Fibroblast of mammary gland (primary cell): ENCODE data around the gene TCF7L2.

ENCODE experiments used
- DNase-seq: peaks from one replicate; pipeline ENCODE4 v3.0.0-alpha.2; 2010; ENCODE audit warnings: low read depth
- H3K4me3 ChIP-seq: 2 replicates; pipeline ENCODE4 v1.5.1; 2011; ENCODE audit warnings: low read depth, mild to moderate bottlenecking, low read length, moderate library complexity; ENCODE audit not compliant: control insufficient read depth
- TF ChIP-seq, protein P1 (sequence below): conservative IDR thresholded peaks from 2 replicates; pipeline ENCODE4 v1.5.1; 2011; ENCODE audit warnings: low read depth, low read length, inconsistent platforms; ENCODE audit not compliant: control insufficient read depth, insufficient read depth

Gene TCF7L2

DNA sequence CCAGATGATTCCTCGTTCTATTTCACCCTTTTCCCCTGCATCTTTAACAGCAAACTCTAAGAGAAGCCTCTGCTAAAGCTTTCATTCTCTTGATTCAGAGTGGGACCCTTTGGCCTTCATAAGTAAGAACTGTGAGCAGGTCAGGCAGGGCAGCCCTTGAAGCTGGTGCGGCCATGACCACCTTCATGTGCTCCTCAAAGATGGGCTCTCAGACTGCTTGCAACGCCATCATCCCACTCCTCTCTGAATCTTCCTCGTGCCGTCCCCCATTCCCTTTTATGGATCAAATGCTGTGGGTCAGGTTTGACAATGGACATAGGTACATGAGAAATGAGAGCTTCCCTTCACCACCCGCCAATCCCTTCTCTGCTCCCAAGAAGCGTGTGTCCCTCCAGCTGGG, 207.4 kb downstream of the TCF7L2 start:
- DNase-seq = no peak
- TF ChIP-seq, protein P1, sequence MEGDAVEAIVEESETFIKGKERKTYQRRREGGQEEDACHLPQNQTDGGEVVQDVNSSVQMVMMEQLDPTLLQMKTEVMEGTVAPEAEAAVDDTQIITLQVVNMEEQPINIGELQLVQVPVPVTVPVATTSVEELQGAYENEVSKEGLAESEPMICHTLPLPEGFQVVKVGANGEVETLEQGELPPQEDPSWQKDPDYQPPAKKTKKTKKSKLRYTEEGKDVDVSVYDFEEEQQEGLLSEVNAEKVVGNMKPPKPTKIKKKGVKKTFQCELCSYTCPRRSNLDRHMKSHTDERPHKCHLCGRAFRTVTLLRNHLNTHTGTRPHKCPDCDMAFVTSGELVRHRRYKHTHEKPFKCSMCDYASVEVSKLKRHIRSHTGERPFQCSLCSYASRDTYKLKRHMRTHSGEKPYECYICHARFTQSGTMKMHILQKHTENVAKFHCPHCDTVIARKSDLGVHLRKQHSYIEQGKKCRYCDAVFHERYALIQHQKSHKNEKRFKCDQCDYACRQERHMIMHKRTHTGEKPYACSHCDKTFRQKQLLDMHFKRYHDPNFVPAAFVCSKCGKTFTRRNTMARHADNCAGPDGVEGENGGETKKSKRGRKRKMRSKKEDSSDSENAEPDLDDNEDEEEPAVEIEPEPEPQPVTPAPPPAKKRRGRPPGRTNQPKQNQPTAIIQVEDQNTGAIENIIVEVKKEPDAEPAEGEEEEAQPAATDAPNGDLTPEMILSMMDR = no peak

DNA sequence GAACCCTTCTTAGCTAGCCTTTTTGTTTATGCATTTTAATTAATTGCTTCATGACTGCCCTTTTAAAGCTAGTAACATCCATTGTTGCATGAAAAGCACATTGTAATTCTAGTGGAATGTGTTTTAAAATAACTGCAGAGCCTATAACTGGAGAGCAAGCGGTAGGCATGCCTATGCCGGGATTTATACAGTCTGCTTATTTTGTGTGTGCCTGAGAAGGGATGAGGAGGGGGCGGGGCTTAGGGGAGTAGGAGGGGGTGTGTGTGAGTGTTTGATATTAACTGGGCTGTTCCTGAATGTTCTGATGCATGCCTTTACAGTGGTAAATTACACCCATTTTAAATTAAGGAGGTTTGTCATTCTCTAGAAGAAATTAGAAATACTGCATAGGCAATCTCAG, 208.1 kb downstream of the TCF7L2 start:
- H3K4me3 ChIP-seq = no peak overlapping the region
- DNase-seq = no peak
- TF ChIP-seq, protein P1 = no peak

More for the DNA sequence above, 207.4 kb downstream of the TCF7L2 start:
- H3K4me3 ChIP-seq = no peak overlapping the region

DNA sequence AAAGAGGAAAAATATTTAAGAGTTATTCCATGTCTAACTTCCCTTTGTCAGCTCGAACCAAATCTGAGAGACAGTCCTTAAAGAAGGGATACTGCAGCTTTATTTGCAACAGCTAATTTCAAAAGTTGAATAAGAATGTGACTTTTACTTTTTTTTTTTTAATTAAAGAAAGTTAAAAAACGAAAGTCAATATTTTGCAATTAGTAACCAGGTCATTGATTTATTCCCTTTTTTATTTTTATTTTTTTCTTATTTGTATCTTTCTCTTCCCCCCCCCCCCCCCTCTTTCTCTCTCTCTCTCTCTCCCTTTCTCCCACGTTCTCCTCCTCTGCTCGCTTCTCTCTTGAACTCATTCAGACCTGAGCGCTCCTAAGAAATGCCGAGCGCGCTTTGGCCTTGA, 209.5 kb downstream of the TCF7L2 start:
- TF ChIP-seq, protein P1 = no peak
- no peak overlapping the region for H3K4me3 ChIP-seq
- DNase-seq = no peak

DNA sequence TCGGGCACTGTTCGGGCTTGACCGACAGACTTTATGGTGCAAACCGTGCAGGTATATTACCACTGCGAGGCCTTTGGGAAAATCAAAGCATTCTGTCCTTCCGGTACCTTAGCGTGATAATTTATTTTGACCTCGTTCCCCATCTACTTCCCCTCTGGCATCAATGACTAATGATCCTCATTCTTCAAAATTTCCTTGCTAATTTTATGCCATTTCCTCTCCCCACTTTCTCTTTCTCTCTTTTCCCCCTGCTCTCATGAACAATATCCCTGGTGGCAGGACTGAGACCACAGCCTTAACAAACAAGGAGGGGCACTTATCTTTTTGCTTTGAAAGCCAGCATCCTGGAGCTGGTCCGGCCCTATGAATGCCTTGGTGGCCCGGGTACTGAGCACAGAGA, 210.6 kb downstream of the TCF7L2 start:
- no peak for DNase-seq
- TF ChIP-seq, protein P1 = no peak
- H3K4me3 ChIP-seq = no peak overlapping the region

DNA sequence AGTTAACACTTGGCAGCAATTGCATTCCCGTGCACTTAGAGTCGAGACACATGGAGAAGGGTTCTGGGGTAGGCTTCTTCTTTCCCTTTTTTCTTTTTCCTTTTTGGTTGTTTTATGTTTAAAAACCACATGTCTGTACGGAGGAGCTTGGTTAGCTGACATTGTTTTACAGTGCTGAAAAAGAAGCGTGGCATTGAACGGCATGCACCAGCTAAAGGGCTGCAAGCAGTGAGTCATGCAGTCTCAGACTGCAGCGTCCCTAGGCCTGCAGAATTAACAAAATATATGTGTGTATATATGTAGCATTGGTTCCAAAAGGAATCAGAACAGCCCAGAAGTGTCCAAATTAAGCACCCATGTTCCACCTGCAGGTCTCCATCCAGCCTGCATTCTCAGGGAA, 211.0 kb downstream of the TCF7L2 start:
- DNase-seq = no peak
- no peak overlapping the region for H3K4me3 ChIP-seq
- TF ChIP-seq, protein P1 = no peak

DNA sequence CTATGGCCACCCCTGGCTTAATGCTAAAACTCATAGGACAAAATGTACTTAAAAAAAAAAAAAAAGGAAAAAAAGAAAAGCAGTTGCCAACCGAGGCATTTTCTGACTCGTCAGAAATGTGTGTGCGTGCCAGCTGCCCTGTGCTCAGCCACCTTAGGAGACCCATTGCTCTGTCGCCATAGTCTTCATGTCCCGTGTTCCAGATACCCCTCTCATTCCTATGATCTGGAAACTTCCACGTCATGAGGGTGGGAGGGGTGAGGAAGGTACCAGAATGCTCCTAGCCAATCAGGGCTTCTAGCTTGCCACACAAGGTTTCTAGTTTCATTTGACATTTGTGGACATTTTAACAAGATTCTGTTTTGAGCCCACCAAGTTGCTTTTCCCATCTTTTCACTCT, 212.9 kb downstream of the TCF7L2 start:
- no peak for DNase-seq
- no peak overlapping the region for H3K4me3 ChIP-seq
- TF ChIP-seq, protein P1 = no peak

DNA sequence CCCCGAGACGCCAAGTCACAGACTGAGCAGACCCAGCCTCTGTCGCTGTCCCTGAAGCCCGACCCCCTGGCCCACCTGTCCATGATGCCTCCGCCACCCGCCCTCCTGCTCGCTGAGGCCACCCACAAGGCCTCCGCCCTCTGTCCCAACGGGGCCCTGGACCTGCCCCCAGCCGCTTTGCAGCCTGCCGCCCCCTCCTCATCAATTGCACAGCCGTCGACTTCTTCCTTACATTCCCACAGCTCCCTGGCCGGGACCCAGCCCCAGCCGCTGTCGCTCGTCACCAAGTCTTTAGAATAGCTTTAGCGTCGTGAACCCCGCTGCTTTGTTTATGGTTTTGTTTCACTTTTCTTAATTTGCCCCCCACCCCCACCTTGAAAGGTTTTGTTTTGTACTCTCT, 215.6 kb downstream of the TCF7L2 start:
- no peak for DNase-seq
- TF ChIP-seq, protein P1 = no peak
- no peak overlapping the region for H3K4me3 ChIP-seq
